Mucosa of descending colon (tissue), 3 donors: Measurements from ENCODE around the gene CBLB. TPM values are rescaled to one million over a fixed set of nuclear protein-coding genes. Genes with fewer than 3 reads are reported as not detected.

Experiments used
- ATAC-seq: fragments of 200-7000 bp; cut with Tn5 transposase; one replicate; pipeline ENCODE4 v1.9.1; 2020; ENCODE audit warnings: mild to moderate bottlenecking, moderate library complexity
- DNase-seq, 3 donors: peaks; one replicate each; pipeline ENCODE4 v3.0.0-alpha.2; 2020
- H3K36me3 ChIP-seq: fragments of 200-600 bp; one replicate; pipeline ENCODE4 v1.8.0; 2021; ENCODE audit warnings: low read depth, mild to moderate bottlenecking
- H3K4me1 ChIP-seq: fragments of 200-600 bp; one replicate; pipeline ENCODE4 v1.8.0; 2021; ENCODE audit warnings: low read depth, mild to moderate bottlenecking
- H3K4me3 ChIP-seq: fragments of 200-600 bp; one replicate; pipeline ENCODE4 v1.8.0; 2021; ENCODE audit warnings: mild to moderate bottlenecking
- H3K9me3 ChIP-seq: fragments of 200-600 bp; one replicate; pipeline ENCODE4 v1.8.0; 2021; ENCODE audit warnings: mild to moderate bottlenecking
- intact Hi-C, 2 donors: fragments of 100-400 bp; cut with DNase I in 1 of 2; cut with micrococcal nuclease in 1 of 2; formaldehyde crosslinking; loops; one replicate each; pipeline versions ENCODE4 v1.11.0 to v1.11.1; 2022; cut with DNase I, micrococcal nuclease
- total RNA-seq, 3 donors: library from RNA; stranded (reverse); fragmentation: NEBNext Ultra II Directional in 2 of 3; extraction: Animal tissue kit (Norgen Biotek cat#: 25700) in 2 of 3; gene quantifications; one replicate each; pipeline versions ENCODE4 v1.2.1 to v1.2.4, GENCODE V29; 2021 to 2023
- TF ChIP-seq, protein P1 (sequence below): fragments of 200-600 bp; IDR thresholded peaks from one replicate; pipeline ENCODE4 v1.8.0; 2022; ENCODE audit warnings: antibody characterized with exemption, mild to moderate bottlenecking
- donor health status: DM: no; HTN: no; CAD: no; lungs with moderate emphysema.
- donor health status: DM: no; HTN: no; CAD: no.
- donor health status: DM: no; HTN: yes; CAD: no.

The CBLB gene
- total RNA-seq, 3 donors from 2014 or later, result 41.7 to 52.2 (median 51.0) TPM

DNA sequence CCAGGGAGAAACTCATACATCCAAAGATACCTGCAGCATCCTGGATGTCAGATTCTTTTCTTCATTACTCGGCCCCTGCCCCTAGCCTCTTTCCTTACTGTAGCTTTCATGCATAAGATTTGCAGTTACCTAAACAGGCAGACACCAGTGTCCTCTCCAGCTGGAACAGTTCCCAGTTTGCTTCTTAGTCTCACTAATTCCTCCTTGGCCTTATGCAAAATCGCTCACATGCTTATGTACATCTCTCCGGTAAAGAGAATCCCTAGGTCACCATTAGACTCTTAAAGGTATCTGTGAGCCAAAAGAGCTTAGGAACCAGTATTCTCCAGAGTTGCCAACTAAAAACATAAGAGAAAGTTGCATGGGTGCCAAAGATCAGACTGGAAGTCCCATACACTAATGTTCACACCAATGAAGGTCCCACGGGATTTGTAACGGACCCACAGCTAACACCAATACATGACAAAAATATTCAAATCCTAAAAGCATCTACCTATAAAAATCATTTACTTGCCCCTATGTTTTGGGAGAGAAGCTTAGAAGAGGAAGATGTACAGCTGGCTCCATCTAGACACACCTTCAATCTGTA lies 66.6 kb downstream of the CBLB start:
- TF ChIP-seq, protein P1, sequence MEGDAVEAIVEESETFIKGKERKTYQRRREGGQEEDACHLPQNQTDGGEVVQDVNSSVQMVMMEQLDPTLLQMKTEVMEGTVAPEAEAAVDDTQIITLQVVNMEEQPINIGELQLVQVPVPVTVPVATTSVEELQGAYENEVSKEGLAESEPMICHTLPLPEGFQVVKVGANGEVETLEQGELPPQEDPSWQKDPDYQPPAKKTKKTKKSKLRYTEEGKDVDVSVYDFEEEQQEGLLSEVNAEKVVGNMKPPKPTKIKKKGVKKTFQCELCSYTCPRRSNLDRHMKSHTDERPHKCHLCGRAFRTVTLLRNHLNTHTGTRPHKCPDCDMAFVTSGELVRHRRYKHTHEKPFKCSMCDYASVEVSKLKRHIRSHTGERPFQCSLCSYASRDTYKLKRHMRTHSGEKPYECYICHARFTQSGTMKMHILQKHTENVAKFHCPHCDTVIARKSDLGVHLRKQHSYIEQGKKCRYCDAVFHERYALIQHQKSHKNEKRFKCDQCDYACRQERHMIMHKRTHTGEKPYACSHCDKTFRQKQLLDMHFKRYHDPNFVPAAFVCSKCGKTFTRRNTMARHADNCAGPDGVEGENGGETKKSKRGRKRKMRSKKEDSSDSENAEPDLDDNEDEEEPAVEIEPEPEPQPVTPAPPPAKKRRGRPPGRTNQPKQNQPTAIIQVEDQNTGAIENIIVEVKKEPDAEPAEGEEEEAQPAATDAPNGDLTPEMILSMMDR, result no peak
- ATAC-seq (no peak), DNase-seq (no peak)
- Histone ChIP-seq H3K36me3 (no peaks in the 10 kb centered on the region), H3K4me3 (no peak overlapping the region), H3K9me3 (no peaks in the 10 kb centered on the region), H3K4me1 (no peaks in the 10 kb centered on the region)
- intact Hi-C loops, result no loop called here

DNA sequence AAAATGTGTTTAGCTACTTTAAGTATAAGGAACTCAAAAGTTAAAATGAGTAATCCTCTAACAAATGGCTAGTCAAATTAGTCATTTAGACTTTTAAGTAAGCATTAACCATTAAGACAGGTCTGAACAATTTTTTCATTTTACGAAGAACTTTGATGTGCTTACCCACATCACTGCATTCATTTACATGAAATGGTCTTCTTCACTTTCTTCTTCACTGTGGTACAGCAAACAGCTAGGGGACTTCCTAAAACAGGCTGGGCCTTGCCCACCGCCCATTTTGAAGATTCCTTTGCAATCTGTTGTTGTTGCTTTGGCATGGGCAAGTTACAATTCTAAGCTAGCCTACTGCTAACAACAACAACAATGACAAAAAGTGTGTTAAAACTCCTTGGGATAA lies 67.4 kb downstream of the CBLB start:
- ATAC-seq, result no peak
- intact Hi-C loops, result no loop called here

DNA sequence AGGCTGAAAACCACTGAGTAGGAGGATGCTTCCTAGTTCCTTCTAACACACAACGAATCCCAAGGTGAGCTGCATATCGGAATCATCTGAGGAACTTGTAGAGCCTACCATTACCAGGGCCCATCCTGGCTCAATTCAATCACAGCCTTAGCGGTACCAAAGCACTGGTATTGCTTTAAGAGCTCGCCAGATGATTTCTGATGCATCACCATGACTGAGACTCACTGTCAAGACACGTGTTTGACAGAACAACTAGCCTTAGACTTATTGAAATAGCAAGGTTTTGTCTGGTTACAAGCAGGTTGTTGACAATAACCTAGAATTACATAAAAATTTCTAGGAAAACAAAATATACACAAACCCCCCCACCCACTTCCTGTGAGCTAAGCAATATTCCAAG lies 68.5 kb downstream of the CBLB start:
- Histone ChIP-seq H3K4me3 (no peak overlapping the region), H3K36me3 (no peaks in the 10 kb centered on the region), H3K9me3 (no peaks in the 10 kb centered on the region), H3K4me1 (no peaks in the 10 kb centered on the region)
- TF ChIP-seq, protein P1, result no peak
- no peak for DNase-seq
- no peak for ATAC-seq
- intact Hi-C loops, result no loop called here

More for the DNA sequence above, 67.4 kb downstream of the CBLB start:
- no peaks in the 10 kb centered on the region for H3K36me3 ChIP-seq
- no peak for DNase-seq
- TF ChIP-seq, protein P1, result no peak
- no peak overlapping the region for H3K4me3 ChIP-seq
- H3K9me3 ChIP-seq, result no peaks in the 10 kb centered on the region
- H3K4me1 ChIP-seq, result no peaks in the 10 kb centered on the region

DNA sequence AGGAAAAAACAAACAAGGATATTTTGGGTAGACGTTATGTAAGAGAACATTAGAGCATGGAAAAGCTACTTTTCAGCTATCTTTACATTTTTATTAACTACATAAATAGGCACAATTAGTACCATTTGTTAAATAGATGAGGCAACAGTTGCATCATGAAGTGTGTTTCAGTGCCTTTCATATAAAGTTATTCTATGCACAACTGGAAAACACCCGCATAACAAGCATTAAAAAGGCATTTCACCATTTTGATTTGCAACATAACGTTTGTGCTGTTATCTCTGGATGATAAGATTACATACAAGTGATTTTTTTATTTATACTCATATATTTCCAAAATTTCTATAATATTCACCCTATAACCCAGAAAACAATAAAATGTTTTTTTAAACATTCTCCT lies 69.5 kb downstream of the CBLB start:
- intact Hi-C loops, result no loop called here
- H3K9me3 ChIP-seq, result no peaks in the 10 kb centered on the region
- H3K4me3 ChIP-seq, result no peak overlapping the region
- no peak for ATAC-seq
- no peaks in the 10 kb centered on the region for H3K4me1 ChIP-seq
- no peaks in the 10 kb centered on the region for H3K36me3 ChIP-seq
- no peak for DNase-seq
- TF ChIP-seq, protein P1, result no peak

DNA sequence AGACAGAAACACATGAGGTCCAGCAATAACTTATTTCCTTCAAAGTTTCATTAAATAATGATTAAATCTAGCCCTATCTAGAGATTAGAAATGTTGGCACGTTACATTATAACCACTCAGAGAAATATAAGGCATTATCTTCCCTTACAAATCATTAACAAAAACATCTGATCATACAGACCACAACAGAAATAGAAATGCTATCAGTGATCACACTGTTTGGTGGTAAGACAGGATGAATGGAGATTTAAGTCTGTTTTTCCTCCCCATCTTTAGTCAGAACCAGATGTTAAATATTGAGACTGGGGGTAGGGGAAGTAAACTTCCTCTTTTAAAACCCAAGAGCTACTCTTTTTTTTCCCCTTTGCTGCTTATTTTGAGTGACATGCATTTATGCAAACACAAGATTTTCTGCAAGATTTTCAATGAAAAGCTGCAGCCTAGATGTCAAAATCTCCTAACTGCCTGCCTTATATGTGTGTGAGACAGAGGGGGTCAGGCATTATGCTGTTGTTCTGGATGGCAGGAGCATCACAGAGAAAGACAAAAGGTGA lies 70.4 kb downstream of the CBLB start:
- no peak for DNase-seq
- Histone ChIP-seq H3K36me3 (no peaks in the 10 kb centered on the region), H3K9me3 (no peaks in the 10 kb centered on the region), H3K4me1 (no peaks in the 10 kb centered on the region), H3K4me3 (no peak overlapping the region)
- peak; percentile 29 for ATAC-seq
- intact Hi-C loops, result no loop called here
- TF ChIP-seq, protein P1, result no peak
